GM21526 (cell line): Measurements from ENCODE around the gene LRSAM1.

Experiments used
- ATAC-seq: cut with Tn5 transposase; IDR thresholded peaks from one replicate; pipeline ENCODE4 v1.9.1; 2021; ENCODE audit warnings: moderate library complexity; ENCODE audit not compliant: unreplicated experiment, low FRiP score

LRSAM1 gene

DNA sequence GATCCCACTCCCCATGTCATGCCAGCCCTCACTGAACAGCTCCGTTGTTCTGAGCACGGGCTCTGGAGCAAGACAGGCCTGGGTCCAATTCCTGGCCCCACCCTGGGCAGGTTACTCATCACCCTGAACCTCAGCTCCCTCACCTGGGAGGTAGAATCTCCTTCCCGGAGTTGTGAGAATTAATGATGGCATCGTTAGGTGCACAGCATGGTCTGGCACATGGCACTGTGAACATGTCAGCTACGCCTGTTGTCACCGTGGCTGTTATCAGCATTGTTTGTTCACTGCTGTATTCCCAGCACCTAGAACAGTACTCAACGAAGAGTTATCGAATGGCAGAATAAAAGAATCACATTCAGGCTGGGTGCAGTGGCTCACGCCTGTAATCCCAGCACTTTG lies 43.0 kb downstream of the LRSAM1 start:
- ATAC-seq, result no peak

GRCh38 chr9:127495884-127496555 lies 44.7 kb downstream of the LRSAM1 start:
- ATAC-seq, result no peak

DNA sequence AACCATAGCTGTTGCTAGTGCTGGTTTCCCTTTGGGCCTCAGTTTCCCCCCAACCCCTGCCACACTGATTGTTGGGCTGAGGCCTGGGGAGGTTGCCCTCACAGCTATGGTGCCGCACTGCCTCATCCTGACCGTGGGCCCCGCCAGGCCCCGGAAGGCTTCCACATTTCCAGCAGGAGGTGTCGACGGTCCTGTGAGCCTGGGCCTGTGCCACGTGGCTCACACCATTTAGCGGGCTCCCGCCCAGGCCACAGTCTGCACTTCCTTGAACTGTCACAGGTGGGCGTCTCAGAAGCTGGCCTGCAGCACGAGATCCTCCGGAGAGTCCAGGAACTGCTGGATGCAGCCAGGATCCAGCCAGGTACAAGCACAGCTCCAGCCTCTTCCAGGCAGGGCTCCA lies 45.7 kb downstream of the LRSAM1 start:
- no peak for ATAC-seq

DNA sequence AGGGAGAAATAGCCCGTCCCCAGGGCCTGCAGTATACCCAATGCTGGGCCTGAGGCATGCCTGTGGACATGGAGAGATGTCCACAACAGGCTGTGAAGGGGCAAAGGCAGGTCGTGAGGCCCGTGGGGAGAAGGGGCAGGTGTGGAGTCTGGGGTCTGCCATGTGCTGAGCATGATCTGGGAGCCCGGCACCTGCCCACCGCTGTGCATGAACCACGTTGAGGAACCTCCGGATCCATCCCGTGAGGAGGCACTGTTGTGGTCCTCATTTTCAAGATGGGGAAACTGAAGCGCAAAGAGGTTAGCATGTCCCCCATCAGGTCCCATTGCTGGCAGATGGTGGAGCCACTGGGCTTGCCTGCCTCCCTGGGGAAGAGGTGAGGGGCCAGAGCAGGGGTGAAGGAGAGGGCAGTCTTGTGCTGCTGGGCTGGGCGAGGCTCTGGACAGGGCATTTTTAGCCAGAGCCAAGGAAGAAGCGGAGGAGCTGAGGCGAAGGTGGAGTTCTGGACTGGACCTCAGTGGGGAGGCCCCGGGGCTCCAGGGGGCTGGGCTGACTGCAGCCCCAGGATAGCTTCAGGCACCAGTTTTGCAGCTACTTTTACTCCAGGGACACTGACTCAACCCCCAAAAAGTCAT lies 46.5 kb downstream of the LRSAM1 start:
- ATAC-seq, result no peak

- no peak for ATAC-seq
Measured at GRCh38 chr9:127498298-127498697, 47.0 kb downstream of the LRSAM1 start.

GRCh38 chr9:127500399-127500798 lies 49.1 kb downstream of the LRSAM1 start:
- no peak for ATAC-seq

GRCh38 chr9:127500862-127501261 lies 49.6 kb downstream of the LRSAM1 start:
- ATAC-seq, result no peak

DNA sequence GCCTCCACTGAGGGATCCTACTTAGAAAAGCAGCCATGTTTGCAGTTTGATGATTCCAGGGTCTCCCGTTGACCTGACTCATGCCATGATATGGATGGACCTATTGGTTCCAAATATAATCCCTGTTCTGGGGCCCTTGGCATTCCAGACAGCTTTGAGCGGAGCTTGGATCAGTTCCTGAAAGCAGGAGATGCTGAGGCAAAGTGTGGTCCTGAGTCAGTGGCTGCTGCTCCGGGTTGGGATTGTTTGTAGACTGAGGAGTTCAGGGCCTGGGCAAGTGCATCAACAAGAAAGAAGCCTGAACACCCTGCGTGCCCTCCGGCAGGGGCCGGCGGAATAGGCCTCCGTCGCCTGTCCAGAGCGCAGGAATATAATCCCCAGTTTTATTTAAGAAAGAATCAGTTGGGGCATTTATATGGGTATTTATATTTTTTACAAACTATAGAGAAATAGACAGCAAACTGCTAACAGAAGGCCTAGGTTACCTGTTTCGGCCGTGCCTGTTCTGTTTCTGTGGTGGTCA lies 50.6 kb downstream of the LRSAM1 start:
- no peak for ATAC-seq

- ATAC-seq, result no peak
Measured at GRCh38 chr9:127502706-127503378, 51.5 kb downstream of the LRSAM1 start.

DNA sequence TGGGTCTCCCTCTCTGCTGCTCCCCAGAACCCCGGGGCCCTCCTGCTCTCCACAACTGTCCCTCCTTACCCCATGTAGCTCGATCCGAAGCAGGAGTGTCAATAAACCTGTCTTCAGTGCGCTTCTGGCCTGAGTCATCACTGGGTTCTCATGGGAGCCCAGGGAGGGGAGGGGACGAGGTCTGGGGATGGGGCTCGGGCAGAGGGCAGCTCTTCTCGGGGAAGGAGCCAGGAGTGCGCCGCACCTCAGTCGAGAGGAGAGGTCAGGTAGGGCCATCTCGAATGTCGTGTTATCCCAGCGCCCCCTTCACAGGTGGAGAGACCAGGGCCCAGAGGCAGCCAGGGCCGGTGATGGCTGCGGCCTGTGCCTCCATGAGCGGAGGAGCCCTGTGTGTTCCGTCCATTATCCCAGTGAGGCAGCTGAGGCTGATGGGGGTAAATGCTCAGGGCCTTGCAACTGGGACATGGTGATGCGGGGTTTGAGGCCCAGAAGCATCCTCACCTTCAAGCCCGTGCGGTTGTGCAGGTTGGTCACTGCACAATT lies 52.1 kb downstream of the LRSAM1 start:
- ATAC-seq, result no peak

- ATAC-seq, result no peak
Measured at GRCh38 chr9:127503947-127504886, 52.9 kb downstream of the LRSAM1 start.

DNA sequence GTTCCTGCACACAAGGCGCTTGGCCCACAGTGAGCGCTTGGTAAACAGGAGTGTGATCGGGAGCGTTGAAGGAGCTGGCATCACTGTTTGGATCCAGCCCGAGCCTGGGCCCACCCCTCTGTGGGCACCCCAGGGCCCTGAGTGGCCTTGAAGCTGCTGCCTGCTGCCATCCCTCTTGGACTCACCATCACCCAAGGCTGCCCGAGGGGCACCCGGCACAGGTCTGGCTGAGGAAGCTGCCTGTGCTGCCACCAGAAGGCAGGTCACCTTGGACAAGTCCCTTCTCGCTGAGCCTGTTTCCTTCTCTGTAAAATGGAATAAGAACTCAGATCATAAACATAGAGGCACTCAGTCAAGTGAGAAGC lies 53.6 kb downstream of the LRSAM1 start:
- ATAC-seq, result no peak

DNA sequence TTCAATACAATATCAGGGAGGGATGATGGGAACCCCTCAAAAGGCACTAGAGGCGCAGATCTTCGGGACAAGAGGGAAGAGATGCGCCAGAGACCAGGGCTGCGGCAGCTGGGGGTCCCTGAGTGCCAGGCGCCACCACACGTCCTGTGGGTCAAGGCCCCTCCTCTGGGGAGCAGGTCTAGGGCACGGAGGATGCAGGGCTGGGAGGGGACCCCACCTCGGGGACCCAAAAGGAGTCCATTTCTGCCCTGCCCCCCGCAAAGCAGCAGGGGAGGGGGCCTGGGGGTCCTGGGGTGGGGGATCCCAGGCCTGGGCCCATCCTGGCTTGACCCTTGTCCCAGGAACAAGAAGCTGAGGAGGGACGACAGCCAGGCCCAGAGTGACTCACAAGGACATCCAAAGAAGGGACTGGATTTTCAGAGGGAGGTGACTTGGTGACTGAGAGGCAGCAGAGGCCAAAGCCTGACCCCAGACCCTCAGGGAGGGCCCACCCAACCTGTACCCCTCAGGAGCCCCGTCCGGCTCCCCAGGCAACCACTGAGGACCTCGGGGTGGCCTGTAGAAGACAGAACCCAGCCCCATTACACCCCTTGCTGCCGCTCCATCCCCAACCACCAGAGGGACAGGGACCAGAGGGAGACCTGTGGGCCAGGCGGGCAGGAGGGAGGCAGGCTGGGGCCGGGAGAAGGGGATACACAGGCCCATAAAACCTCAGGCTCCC lies 54.2 kb downstream of the LRSAM1 start:
- ATAC-seq, result no peak

DNA sequence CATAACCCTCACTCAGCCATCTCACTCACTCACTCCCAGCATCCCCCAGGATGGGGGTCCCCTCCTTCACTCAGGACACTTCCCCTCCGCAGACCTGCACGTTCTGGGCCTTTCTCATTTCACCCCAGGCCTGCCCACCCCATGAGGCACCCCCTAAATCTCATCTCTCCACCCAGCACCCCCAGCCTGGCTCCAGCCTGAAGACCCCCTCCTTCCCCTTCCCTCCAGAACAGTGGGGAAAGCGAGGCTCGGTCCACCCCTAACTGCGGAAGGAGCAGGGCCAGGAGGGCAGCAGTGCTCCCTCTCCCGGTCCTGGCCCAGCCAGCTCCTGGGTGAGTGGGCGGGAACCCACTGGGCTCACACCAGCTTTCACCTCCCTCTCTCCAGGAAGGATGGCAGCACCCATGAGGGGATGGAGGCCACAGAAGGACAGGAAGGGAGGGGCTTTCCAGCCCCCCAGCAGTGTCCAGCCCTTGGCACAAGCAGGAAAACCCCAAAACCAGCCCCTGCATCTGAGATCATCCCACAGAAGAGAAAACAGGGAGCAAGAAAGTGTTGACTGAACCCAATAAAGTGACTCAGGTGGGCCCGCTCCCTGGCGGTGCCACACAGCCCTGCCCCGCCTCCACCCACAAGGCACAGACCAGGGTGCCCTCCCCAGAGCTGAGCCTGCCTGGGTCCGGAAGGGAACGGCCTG lies 55.0 kb downstream of the LRSAM1 start:
- no peak for ATAC-seq

- ATAC-seq, result no peak
Measured at GRCh38 chr9:127506814-127507750, 55.8 kb downstream of the LRSAM1 start.

DNA sequence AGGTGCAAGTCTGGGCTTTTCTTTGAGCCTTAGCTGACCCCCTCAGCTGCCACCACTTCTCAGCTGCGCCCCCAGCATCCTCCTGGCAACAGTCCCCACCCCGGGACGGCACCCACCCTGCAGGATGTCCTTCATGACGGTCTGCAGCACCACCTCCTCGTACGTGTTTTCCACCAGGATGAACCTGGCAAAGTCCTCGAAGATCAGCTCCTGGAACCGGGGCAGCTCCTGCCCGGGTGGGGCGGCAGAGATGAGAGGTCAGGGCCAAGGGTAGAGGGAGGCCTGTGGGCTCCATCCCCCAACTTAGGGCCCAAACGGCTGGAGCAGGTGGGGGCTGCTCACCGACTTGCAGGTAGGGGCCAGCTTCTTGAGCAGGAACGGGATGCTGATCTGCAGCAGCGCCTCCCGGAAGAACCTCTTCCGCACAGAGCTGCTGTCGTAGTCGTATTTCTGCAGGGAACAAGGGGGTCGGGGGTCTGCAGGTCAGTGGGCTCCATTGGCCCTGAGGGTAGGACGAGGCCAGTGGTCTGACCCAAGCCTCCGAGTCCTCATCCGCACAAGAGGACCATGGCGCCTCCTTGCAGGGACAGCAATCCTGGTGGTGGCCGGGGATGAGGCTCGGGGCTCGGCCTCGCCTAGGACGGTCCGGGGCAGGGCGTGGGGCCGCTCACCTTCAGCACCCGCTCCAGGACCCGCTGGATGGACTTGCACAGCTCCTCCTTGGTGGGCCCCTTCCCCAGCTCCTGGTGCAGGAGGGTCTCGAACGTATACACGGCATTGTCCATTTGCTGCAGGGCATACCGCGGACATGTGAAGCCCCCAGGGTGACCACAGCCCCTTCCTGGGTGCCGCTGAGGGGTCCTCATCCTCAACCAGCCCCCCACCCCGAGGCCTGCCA lies 56.7 kb downstream of the LRSAM1 start:
- no peak for ATAC-seq

GRCh38 chr9:127508901-127509260 lies 57.6 kb downstream of the LRSAM1 start:
- ATAC-seq, result no peak
